GM21515 (cell line): ENCODE results near the gene MT1E.
"Not testable (repeated sequence)": the region's sequence is repeated elsewhere in the genome, so short reads cannot be mapped to it uniquely, and the experiment has no call there.

Experiments used
- ATAC-seq: cut with Tn5 transposase; IDR thresholded peaks from one replicate; pipeline ENCODE4 v1.9.1; 2021; ENCODE audit not compliant: unreplicated experiment

MT1E gene

GRCh38 chr16:56669840-56670619, 44.4 kb downstream of the MT1E start:
- ATAC-seq: no peak

- no peak for ATAC-seq
Observed at GRCh38 chr16:56670620-56670934, 45.0 kb downstream of the MT1E start.

DNA sequence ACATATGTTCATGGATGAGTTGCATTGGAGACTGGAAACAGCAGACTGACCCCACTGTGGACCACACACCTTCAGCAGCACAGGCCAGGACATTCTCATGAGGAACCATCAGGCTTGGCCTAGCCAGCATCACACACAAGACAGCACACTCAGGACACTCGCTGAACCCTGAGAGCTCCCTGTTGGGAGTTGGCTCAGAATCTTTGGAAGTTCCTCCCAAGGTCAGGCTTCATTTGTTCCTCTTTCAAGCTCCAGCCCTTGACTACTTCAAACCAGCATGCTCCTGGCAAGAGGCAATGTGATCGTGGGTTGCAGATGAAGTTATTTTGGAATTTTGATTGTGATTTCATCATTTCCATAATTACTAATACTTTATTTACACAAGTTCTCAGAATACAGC, 46.1 kb downstream of the MT1E start:
- ATAC-seq: not testable (repeated sequence)

- ATAC-seq: not testable (repeated sequence)
Observed at GRCh38 chr16:56672171-56672570, 46.6 kb downstream of the MT1E start.

DNA sequence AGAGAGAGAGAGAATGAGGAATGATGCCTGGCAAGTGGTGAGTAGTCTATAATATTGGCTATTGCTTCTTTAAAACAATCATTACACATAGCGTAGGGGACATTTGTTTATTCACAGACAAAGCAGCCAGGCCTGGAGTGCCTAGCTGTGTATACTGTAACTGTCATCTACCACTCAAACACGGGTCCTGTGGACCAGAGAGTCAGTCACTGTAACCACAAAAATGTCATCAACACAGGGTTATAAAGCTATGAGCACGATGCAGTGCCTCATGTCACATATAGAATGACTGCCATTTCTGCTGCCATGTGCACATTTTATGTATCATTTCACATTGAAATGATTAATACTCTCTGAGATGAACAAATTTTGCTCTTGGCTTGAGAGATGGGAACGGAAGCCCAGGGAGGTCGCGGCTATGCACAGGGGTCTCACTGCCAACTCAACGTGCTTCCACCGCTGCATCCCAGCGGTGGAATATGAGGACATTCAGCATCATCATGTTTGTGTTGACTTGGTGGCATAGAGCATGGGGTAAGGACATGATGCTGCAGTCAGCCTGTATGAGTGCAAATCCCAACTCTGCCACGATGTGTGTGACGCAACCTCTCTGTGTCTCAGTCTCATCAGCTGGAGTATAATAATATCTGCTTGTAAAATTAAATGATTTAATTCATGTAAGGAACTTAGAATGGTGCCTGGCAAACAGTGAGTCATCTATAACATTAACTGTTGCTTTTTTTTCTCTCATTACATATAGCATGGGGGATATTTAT, 47.4 kb downstream of the MT1E start:
- ATAC-seq: no peak

DNA sequence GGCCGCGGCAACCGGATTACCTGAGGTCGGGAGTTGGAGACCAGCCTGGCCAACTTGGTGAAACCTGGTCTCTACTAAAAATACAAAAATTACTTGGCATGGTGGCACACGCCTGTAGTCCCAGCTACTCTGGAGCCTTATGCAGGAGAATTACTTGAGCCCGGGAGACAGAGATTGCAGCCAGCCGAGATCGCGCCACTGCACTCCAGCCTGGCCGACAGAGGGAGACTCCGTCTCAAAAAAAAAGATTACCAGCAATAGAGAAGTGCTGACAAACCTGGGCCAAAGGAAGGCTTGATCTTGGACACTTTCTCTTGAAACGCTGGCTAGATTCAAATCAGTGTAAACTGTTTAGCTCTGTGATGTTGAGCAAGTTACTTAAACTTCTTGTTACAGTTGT, 48.3 kb downstream of the MT1E start:
- ATAC-seq: no peak

GRCh38 chr16:56674570-56674969, 49.0 kb downstream of the MT1E start:
- not testable (repeated sequence) for ATAC-seq

DNA sequence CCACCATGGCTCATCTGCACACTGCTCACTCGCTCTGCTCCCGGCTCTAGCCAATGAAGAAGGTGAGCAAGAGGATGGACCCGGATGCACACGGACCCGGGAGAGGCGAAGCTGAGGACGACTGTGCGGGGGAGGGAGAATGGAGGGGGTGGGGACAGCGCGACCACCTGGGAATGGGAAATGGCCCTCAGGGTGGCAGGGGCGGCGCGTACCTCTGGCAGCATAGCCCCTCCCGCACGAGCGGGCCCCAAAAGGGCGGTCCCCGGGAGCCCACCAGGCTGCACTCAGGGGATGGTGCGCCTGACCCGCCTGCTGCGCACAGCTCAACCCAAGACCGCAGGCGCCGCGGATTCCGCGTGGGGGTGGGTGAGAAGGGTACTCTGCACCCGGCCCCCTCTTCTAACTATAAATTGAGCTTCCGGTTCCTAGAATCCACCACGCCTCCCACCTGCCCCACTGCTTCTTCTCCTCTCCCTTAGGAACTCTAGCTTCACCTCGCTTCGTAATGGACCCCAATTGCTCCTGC, 50.2 kb downstream of the MT1E start:
- ATAC-seq: no peak
